T-helper 17 cell (primary cell): ENCODE data around the gene TBC1D5. TPM values are rescaled to one million over a fixed set of nuclear protein-coding genes. Genes with fewer than 3 reads are reported as not detected.
A peak's percentile ranks its signal among the peaks of the same experiment; 100 is the strongest.

Experiments
- ATAC-seq: fragments of 150-1000 bp; cut with Tn5 transposase; 2 replicates; pipeline ENCODE4 v1.10.0; 2021; ENCODE audit warnings: mild to moderate bottlenecking, moderate library complexity
- DNase-seq, 3 donors: peaks; one replicate each; pipeline versions ENCODE4 v3.0.0 to v3.0.0-alpha.2; 2020 to 2021
- H3K9me3 ChIP-seq: one replicate; pipeline ENCODE4 v1.7.0; 2013; ENCODE audit warnings: low read length, mild to moderate bottlenecking; ENCODE audit not compliant: control insufficient read depth, poor library complexity, severe bottlenecking
- H3K27ac Mint-ChIP-seq: one replicate; pipeline ENCODE4 v1.8.0; 2022; ENCODE audit warnings: mild to moderate bottlenecking, moderate library complexity, mixed read lengths
- H3K27me3 Mint-ChIP-seq: one replicate; pipeline ENCODE4 v1.8.0; 2022; ENCODE audit warnings: mixed read lengths
- H3K36me3 Mint-ChIP-seq: one replicate; pipeline ENCODE4 v1.8.0; 2022; ENCODE audit warnings: low read depth, mixed read lengths
- H3K4me1 Mint-ChIP-seq: one replicate; pipeline ENCODE4 v1.8.0; 2022; ENCODE audit warnings: mild to moderate bottlenecking, mixed read lengths
- H3K4me3 Mint-ChIP-seq: one replicate; pipeline ENCODE4 v1.8.0; 2022; ENCODE audit warnings: mild to moderate bottlenecking, moderate library complexity, mixed read lengths
- total RNA-seq, 4 donors: library from RNA in 2 of 4; stranded (reverse) in 2 of 4; gene quantifications; one replicate each; pipeline ENCODE4 v1.2.3 and lab custom pipeline; 2022 to 2026

Gene TBC1D5
- total RNA-seq, 2 donors from 2014 or later, result 53.7 to 58.4 TPM

DNA sequence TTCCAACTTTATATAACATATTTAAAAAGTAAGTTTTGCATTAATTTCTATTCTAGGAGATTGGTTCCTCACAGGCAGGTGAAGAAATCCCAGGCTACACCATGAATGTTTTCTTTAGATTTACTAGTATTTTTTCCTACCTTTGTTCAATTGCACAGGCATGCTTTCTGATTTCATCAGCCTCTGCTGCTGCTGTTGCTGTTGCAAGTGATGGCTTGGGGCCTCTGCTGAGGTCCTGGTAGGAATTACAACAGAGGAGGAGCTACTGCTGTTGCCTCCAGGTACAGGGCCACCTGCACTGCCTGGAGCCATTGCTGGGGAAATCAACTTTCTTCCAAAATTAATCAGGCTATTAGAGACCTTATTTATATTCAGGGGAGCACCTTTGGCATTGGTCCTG is 504.4 kb downstream of the TBC1D5 start:
- no peak overlapping the region for H3K27ac Mint-ChIP-seq

GRCh38 chr3:17235310-17235709 is 507.1 kb downstream of the TBC1D5 start:
- H3K27ac Mint-ChIP-seq, result peak overlapping the region; percentile 75
- ATAC-seq (no peak), DNase-seq (no peak)
- no peaks in the 10 kb centered on the region for H3K9me3 ChIP-seq
- H3K4me3 Mint-ChIP-seq, result no peak overlapping the region
- no peaks in the 10 kb centered on the region for H3K27me3 Mint-ChIP-seq
- H3K4me1 Mint-ChIP-seq, result peaks cover 21% of the 10 kb centered on the region
- H3K36me3 Mint-ChIP-seq, result no peaks in the 10 kb centered on the region

More for the DNA sequence above, 504.4 kb downstream of the TBC1D5 start:
- H3K4me3 Mint-ChIP-seq, result no peak overlapping the region
- H3K4me1 Mint-ChIP-seq, result peaks cover 21% of the 10 kb centered on the region
- no peaks in the 10 kb centered on the region for H3K36me3 Mint-ChIP-seq
- ATAC-seq, result no peak
- H3K27me3 Mint-ChIP-seq, result no peaks in the 10 kb centered on the region
- DNase-seq, result no peak
- no peaks in the 10 kb centered on the region for H3K9me3 ChIP-seq

GRCh38 chr3:17234382-17234781 is 508.0 kb downstream of the TBC1D5 start:
- H3K9me3 ChIP-seq, result no peaks in the 10 kb centered on the region
- Mint-ChIP-seq H3K27ac (peak overlapping the region; percentile 75), H3K27me3 (no peaks in the 10 kb centered on the region), H3K4me1 (peaks cover 20% of the 10 kb centered on the region), H3K36me3 (peaks cover 2% of the 10 kb centered on the region), H3K4me3 (no peak overlapping the region)
- ATAC-seq, result no peak
- no peak for DNase-seq

GRCh38 chr3:17233398-17233800 is 509.0 kb downstream of the TBC1D5 start:
- Mint-ChIP-seq H3K36me3 (peaks cover 2% of the 10 kb centered on the region), H3K27ac (no peak overlapping the region), H3K27me3 (no peaks in the 10 kb centered on the region), H3K4me1 (peaks cover 17% of the 10 kb centered on the region), H3K4me3 (no peak overlapping the region)
- peak; percentile 99 for ATAC-seq
- DNase-seq, result peak in 1 of 3 donors; percentile 4
- H3K9me3 ChIP-seq, result no peaks in the 10 kb centered on the region

GRCh38 chr3:17232442-17232841 is 510.0 kb downstream of the TBC1D5 start:
- Mint-ChIP-seq H3K4me1 (peaks cover 17% of the 10 kb centered on the region), H3K27me3 (no peaks in the 10 kb centered on the region), H3K4me3 (no peak overlapping the region), H3K36me3 (peaks cover 2% of the 10 kb centered on the region), H3K27ac (no peak overlapping the region)
- H3K9me3 ChIP-seq, result no peaks in the 10 kb centered on the region
- no peak for ATAC-seq
- DNase-seq, result no peak

GRCh38 chr3:17231537-17232261 is 510.7 kb downstream of the TBC1D5 start:
- ATAC-seq (no peak), DNase-seq (no peak)
- H3K9me3 ChIP-seq, result no peaks in the 10 kb centered on the region
- Mint-ChIP-seq H3K4me3 (no peak overlapping the region), H3K27ac (no peak overlapping the region), H3K4me1 (peaks cover 17% of the 10 kb centered on the region), H3K27me3 (no peaks in the 10 kb centered on the region), H3K36me3 (peaks cover 2% of the 10 kb centered on the region)

DNA sequence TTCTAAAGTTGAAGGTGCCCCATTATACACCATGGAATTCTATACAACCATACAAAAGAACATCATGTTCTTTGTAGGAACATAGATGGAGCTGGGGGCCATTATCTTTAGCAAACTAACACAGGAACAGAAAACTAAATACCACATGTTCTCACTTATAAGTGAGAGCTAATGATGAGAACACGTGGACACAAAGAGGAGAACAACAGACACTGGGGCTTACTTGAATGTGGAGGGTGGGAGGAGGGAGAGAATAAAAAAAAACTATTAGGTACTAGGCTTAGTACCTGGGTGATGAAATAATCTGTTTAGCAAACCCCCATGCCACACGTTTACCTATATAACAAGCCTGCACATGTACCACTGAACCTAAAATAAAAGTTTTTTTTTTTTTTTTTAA is 515.0 kb downstream of the TBC1D5 start:
- H3K27me3 Mint-ChIP-seq, result no peaks in the 10 kb centered on the region
- no peaks in the 10 kb centered on the region for H3K9me3 ChIP-seq
- no peak for DNase-seq
- peaks cover 4% of the 10 kb centered on the region for H3K36me3 Mint-ChIP-seq
- no peak overlapping the region for H3K4me3 Mint-ChIP-seq
- peaks cover 1% of the 10 kb centered on the region for H3K4me1 Mint-ChIP-seq
- ATAC-seq, result no peak
- no peak overlapping the region for H3K27ac Mint-ChIP-seq

DNA sequence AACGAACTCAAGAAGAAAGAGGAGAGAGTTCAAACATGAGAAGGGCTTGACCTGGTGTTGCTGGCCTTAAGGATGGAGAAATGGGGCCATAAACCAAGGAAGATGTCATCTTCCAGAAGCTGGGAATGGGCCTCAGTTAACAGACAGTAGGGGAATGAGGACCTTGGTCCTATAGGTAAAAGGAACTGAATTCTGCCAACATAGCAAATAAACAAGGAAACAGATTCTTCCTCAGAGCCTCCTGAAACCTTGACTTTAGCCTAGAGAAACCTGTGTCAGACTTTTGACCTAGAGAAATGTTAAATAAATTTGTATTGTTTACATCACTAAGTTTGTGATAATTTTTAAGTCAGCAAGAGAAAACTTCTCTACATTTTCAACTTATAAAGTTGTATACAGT is 520.9 kb downstream of the TBC1D5 start:
- Mint-ChIP-seq H3K36me3 (peaks cover 5% of the 10 kb centered on the region), H3K27me3 (no peaks in the 10 kb centered on the region), H3K4me3 (no peak overlapping the region), H3K27ac (no peak overlapping the region), H3K4me1 (peaks cover 4% of the 10 kb centered on the region)
- no peaks in the 10 kb centered on the region for H3K9me3 ChIP-seq
- DNase-seq (no peak), ATAC-seq (no peak)

DNA sequence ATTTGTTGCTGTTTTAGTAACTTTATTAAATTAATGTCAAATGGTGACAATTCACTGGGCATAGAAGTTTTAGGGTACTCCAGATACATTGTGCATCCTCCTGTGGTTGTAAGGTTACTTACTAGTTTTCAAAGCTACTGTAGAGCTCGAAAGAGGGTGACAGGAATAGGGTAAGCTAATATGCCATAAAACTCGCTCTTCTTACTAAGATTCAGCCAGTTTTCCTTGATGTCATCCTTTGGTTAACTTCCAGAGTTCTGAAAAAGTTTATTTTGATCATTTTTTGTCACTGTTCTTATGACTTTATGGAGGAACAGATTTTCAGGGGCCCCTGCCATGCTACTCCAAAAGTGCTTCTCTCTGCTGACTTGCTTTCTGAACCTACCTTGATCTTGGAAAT is 522.8 kb downstream of the TBC1D5 start:
- ATAC-seq (no peak), DNase-seq (no peak)
- Mint-ChIP-seq H3K4me1 (peaks cover 4% of the 10 kb centered on the region), H3K27ac (no peak overlapping the region), H3K27me3 (no peaks in the 10 kb centered on the region), H3K36me3 (peaks cover 5% of the 10 kb centered on the region), H3K4me3 (no peak overlapping the region)
- H3K9me3 ChIP-seq, result no peaks in the 10 kb centered on the region

- no peaks in the 10 kb centered on the region for H3K27me3 Mint-ChIP-seq
- H3K4me3 Mint-ChIP-seq, result no peak overlapping the region
- H3K9me3 ChIP-seq, result no peaks in the 10 kb centered on the region
- H3K4me1 Mint-ChIP-seq, result peaks cover 4% of the 10 kb centered on the region
- DNase-seq (no peak), ATAC-seq (no peak)
- H3K36me3 Mint-ChIP-seq, result peaks cover 5% of the 10 kb centered on the region
- H3K27ac Mint-ChIP-seq, result no peak overlapping the region
Observed at GRCh38 chr3:17218587-17218986, 523.8 kb downstream of the TBC1D5 start.

DNA sequence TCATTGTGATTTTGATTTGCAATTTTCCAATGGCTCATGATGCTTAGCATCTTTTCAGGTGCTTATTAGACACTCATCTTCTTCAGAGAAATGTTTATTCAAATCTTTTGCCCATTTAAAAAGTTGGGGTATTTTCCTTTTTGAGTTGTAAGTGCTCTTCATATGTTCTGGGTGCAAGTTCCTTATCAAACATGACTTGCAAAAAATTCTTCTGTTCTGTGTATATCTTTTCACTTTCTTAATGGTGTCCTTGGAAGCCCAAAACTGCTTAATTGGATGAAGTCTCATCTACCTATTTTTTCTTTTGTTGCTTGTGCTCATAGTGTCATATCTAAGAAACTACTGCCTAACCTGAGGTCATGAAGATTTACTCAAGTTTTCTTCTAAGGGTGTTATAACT is 524.8 kb downstream of the TBC1D5 start:
- H3K36me3 Mint-ChIP-seq, result peaks cover 4% of the 10 kb centered on the region

GRCh38 chr3:17213102-17213501 is 529.3 kb downstream of the TBC1D5 start:
- Mint-ChIP-seq H3K4me3 (no peak overlapping the region), H3K36me3 (peaks cover 14% of the 10 kb centered on the region), H3K27me3 (no peaks in the 10 kb centered on the region), H3K27ac (no peak overlapping the region), H3K4me1 (peaks cover 4% of the 10 kb centered on the region)
- no peak for ATAC-seq
- no peak for DNase-seq
- H3K9me3 ChIP-seq, result no peaks in the 10 kb centered on the region

More for the DNA sequence above, 524.8 kb downstream of the TBC1D5 start:
- no peaks in the 10 kb centered on the region for H3K9me3 ChIP-seq
- Mint-ChIP-seq H3K4me1 (peaks cover 4% of the 10 kb centered on the region), H3K27me3 (no peaks in the 10 kb centered on the region), H3K4me3 (no peak overlapping the region), H3K27ac (no peak overlapping the region)
- DNase-seq (no peak), ATAC-seq (no peak)

GRCh38 chr3:17207979-17208378 is 534.5 kb downstream of the TBC1D5 start:
- H3K27ac Mint-ChIP-seq, result no peak overlapping the region
- no peaks in the 10 kb centered on the region for H3K27me3 Mint-ChIP-seq
- DNase-seq (no peak), ATAC-seq (no peak)
- no peaks in the 10 kb centered on the region for H3K9me3 ChIP-seq
- peaks cover 2% of the 10 kb centered on the region for H3K4me1 Mint-ChIP-seq
- peaks cover 12% of the 10 kb centered on the region for H3K36me3 Mint-ChIP-seq
- no peak overlapping the region for H3K4me3 Mint-ChIP-seq

GRCh38 chr3:17207019-17207418 is 535.4 kb downstream of the TBC1D5 start:
- H3K27me3 Mint-ChIP-seq, result no peaks in the 10 kb centered on the region
- H3K9me3 ChIP-seq, result no peaks in the 10 kb centered on the region
- no peak for DNase-seq
- H3K4me3 Mint-ChIP-seq, result no peak overlapping the region
- peaks cover 12% of the 10 kb centered on the region for H3K36me3 Mint-ChIP-seq
- no peak for ATAC-seq
- H3K4me1 Mint-ChIP-seq, result peaks cover 2% of the 10 kb centered on the region
- no peak overlapping the region for H3K27ac Mint-ChIP-seq
